ENCODE data around the gene ASTN2.

Gene ASTN2

GRCh38 chr9:116566677-116567488 lies 848.0 kb downstream of the ASTN2 start:
- WGBS, 2 donors (ENCODE audit: extremely low coverage in 2 of 2, insufficient read length in 2 of 2, insufficient replicate concordance in 1 of 2): no CpG with 5 or more reads among the region's 5 CpGs
- Histone ChIP-seq H3K23ac (ENCODE audit: low read depth, low read length, poor library complexity) (no peak overlapping the region), H2BK15ac (ENCODE audit: low read length) (no peak overlapping the region), H3K18ac (ENCODE audit: low read length) (no peak overlapping the region), H2BK5ac (ENCODE audit: low read length) (no peak overlapping the region), H3K9ac (ENCODE audit: low read depth, low read length, poor library complexity) (no peak overlapping the region), H2BK12ac (ENCODE audit: low read length) (no peak overlapping the region), H2AK5ac (ENCODE audit: low read depth, low read length) (no peak overlapping the region), H3K27me3 (ENCODE audit: control insufficient read depth in 3 of 3, insufficient read depth in 3 of 3, low read depth in 1 of 3, low read length in 3 of 3) (peaks cover 0 to 2% (median 0%) of the 10 kb centered on the region in 3 experiments), H2BK120ac (ENCODE audit: low read depth, low read length) (no peak overlapping the region), H3K9me3 (replicated peaks in 1 of 2; ENCODE audit: control insufficient read depth in 2 of 2, insufficient read depth in 1 of 2, low read depth in 1 of 2, low read length in 2 of 2) (no peaks in the 10 kb centered on the region), H3K79me1 (ENCODE audit: low read depth, low read length) (no peaks in the 10 kb centered on the region), H3K14ac (ENCODE audit: low read length) (no peak overlapping the region), H3K4ac (ENCODE audit: low read length) (no peak overlapping the region), H4K91ac (ENCODE audit: low read depth, low read length, poor library complexity) (no peak overlapping the region), H2AFZ (ENCODE audit: low read length) (no peak overlapping the region), H3K27ac (replicated peaks; ENCODE audit: low read length) (no peak overlapping the region), H3K4me1 (ENCODE audit: control insufficient read depth in 2 of 2, insufficient read depth in 1 of 2, low read depth in 1 of 2, low read length in 2 of 2) (peaks cover 3 to 6% of the 10 kb centered on the region in 2 donors), H3K36me3 (replicated peaks in 1 of 2; ENCODE audit: control insufficient read depth in 2 of 2, insufficient read depth in 2 of 2, low read length in 2 of 2) (no peaks in the 10 kb centered on the region), H3K4me2 (ENCODE audit: insufficient read depth, low read length, poor library complexity, severe bottlenecking) (no peak overlapping the region), H3K4me3 (ENCODE audit: low read length in 2 of 2) (no peak overlapping the region), H4K8ac (ENCODE audit: low read depth, low read length) (no peak overlapping the region)
- DNase-seq (ENCODE audit: low spot score): no peak

- Histone ChIP-seq H4K8ac (ENCODE audit: low read depth, low read length) (no peak overlapping the region), H2BK12ac (ENCODE audit: low read length) (no peak overlapping the region), H2BK5ac (ENCODE audit: low read length) (no peak overlapping the region), H3K4ac (ENCODE audit: low read length) (no peak overlapping the region), H3K14ac (ENCODE audit: low read length) (no peak overlapping the region), H3K79me1 (ENCODE audit: low read depth, low read length) (no peaks in the 10 kb centered on the region), H3K9ac (ENCODE audit: low read depth, low read length, poor library complexity) (no peak overlapping the region), H3K27me3 (ENCODE audit: control insufficient read depth in 3 of 3, insufficient read depth in 3 of 3, low read depth in 1 of 3, low read length in 3 of 3) (peaks cover 0 to 2% (median 0%) of the 10 kb centered on the region in 3 experiments), H3K36me3 (replicated peaks in 1 of 2; ENCODE audit: control insufficient read depth in 2 of 2, insufficient read depth in 2 of 2, low read length in 2 of 2) (no peaks in the 10 kb centered on the region), H2AFZ (ENCODE audit: low read length) (no peak overlapping the region), H3K4me1 (ENCODE audit: control insufficient read depth in 2 of 2, insufficient read depth in 1 of 2, low read depth in 1 of 2, low read length in 2 of 2) (no peaks in the 10 kb centered on the region), H3K4me2 (ENCODE audit: insufficient read depth, low read length, poor library complexity, severe bottlenecking) (no peak overlapping the region), H3K9me3 (replicated peaks in 1 of 2; ENCODE audit: control insufficient read depth in 2 of 2, insufficient read depth in 1 of 2, low read depth in 1 of 2, low read length in 2 of 2) (no peaks in the 10 kb centered on the region), H4K91ac (ENCODE audit: low read depth, low read length, poor library complexity) (no peak overlapping the region), H2BK15ac (ENCODE audit: low read length) (no peak overlapping the region), H3K23ac (ENCODE audit: low read depth, low read length, poor library complexity) (no peak overlapping the region), H3K18ac (ENCODE audit: low read length) (no peak overlapping the region), H3K27ac (replicated peaks; ENCODE audit: low read length) (no peak overlapping the region), H2BK120ac (ENCODE audit: low read depth, low read length) (no peak overlapping the region), H2AK5ac (ENCODE audit: low read depth, low read length) (no peak overlapping the region), H3K4me3 (ENCODE audit: low read length in 2 of 2) (no peak overlapping the region)
- no peak for DNase-seq (ENCODE audit: low spot score)
Measured at GRCh38 chr9:116565986-116566385, 848.9 kb downstream of the ASTN2 start.

GRCh38 chr9:116564266-116564793 lies 850.5 kb downstream of the ASTN2 start:
- no peak for DNase-seq (ENCODE audit: low spot score)
- Histone ChIP-seq H3K4me3 (ENCODE audit: low read length in 2 of 2) (no peak overlapping the region), H3K4ac (ENCODE audit: low read length) (no peak overlapping the region), H3K36me3 (replicated peaks in 1 of 2; ENCODE audit: control insufficient read depth in 2 of 2, insufficient read depth in 2 of 2, low read length in 2 of 2) (no peaks in the 10 kb centered on the region), H2BK12ac (ENCODE audit: low read length) (no peak overlapping the region), H3K79me1 (ENCODE audit: low read depth, low read length) (no peaks in the 10 kb centered on the region), H3K9me3 (replicated peaks in 1 of 2; ENCODE audit: control insufficient read depth in 2 of 2, insufficient read depth in 1 of 2, low read depth in 1 of 2, low read length in 2 of 2) (no peaks in the 10 kb centered on the region), H3K27me3 (ENCODE audit: control insufficient read depth in 3 of 3, insufficient read depth in 3 of 3, low read depth in 1 of 3, low read length in 3 of 3) (no peaks in the 10 kb centered on the region), H3K18ac (ENCODE audit: low read length) (no peak overlapping the region), H3K23ac (ENCODE audit: low read depth, low read length, poor library complexity) (no peak overlapping the region), H3K14ac (ENCODE audit: low read length) (no peak overlapping the region), H3K4me1 (ENCODE audit: control insufficient read depth in 2 of 2, insufficient read depth in 1 of 2, low read depth in 1 of 2, low read length in 2 of 2) (no peaks in the 10 kb centered on the region), H2BK15ac (ENCODE audit: low read length) (no peak overlapping the region), H3K27ac (replicated peaks; ENCODE audit: low read length) (no peak overlapping the region), H4K91ac (ENCODE audit: low read depth, low read length, poor library complexity) (no peak overlapping the region), H2BK5ac (ENCODE audit: low read length) (no peak overlapping the region), H2BK120ac (ENCODE audit: low read depth, low read length) (no peak overlapping the region), H3K4me2 (ENCODE audit: insufficient read depth, low read length, poor library complexity, severe bottlenecking) (no peak overlapping the region), H2AK5ac (ENCODE audit: low read depth, low read length) (no peak overlapping the region), H2AFZ (ENCODE audit: low read length) (no peak overlapping the region), H3K9ac (ENCODE audit: low read depth, low read length, poor library complexity) (no peak overlapping the region), H4K8ac (ENCODE audit: low read depth, low read length) (no peak overlapping the region)
- WGBS, 2 donors (ENCODE audit: extremely low coverage in 2 of 2, insufficient read length in 2 of 2, insufficient replicate concordance in 1 of 2): no CpG with 5 or more reads among the region's 3 CpGs

GRCh38 chr9:116558818-116559540 lies 855.9 kb downstream of the ASTN2 start:
- no peak overlapping the region for H2BK15ac ChIP-seq (ENCODE audit: low read length)
- WGBS, 2 donors (ENCODE audit: extremely low coverage in 2 of 2, insufficient read length in 2 of 2, insufficient replicate concordance in 1 of 2): no CpG with 5 or more reads among the region's 5 CpGs
- no peak overlapping the region for H3K23ac ChIP-seq (ENCODE audit: low read depth, low read length, poor library complexity)
- peaks cover 0 to 3% of the 10 kb centered on the region in 2 donors for H3K4me1 ChIP-seq (ENCODE audit: control insufficient read depth in 2 of 2, insufficient read depth in 1 of 2, low read depth in 1 of 2, low read length in 2 of 2)
- H3K4ac ChIP-seq (ENCODE audit: low read length): no peak overlapping the region
- no peaks in the 10 kb centered on the region for H3K9me3 ChIP-seq (replicated peaks in 1 of 2; ENCODE audit: control insufficient read depth in 2 of 2, insufficient read depth in 1 of 2, low read depth in 1 of 2, low read length in 2 of 2)
- H3K27ac ChIP-seq (replicated peaks; ENCODE audit: low read length): no peak overlapping the region
- H2BK12ac ChIP-seq (ENCODE audit: low read length): no peak overlapping the region
- H4K91ac ChIP-seq (ENCODE audit: low read depth, low read length, poor library complexity): no peak overlapping the region
- H4K8ac ChIP-seq (ENCODE audit: low read depth, low read length): no peak overlapping the region
- no peak overlapping the region for H3K14ac ChIP-seq (ENCODE audit: low read length)
- no peaks in the 10 kb centered on the region for H3K36me3 ChIP-seq (replicated peaks in 1 of 2; ENCODE audit: control insufficient read depth in 2 of 2, insufficient read depth in 2 of 2, low read length in 2 of 2)
- no peak for DNase-seq (ENCODE audit: low spot score)
- no peak overlapping the region for H3K18ac ChIP-seq (ENCODE audit: low read length)
- no peaks in the 10 kb centered on the region for H3K27me3 ChIP-seq (ENCODE audit: control insufficient read depth in 3 of 3, insufficient read depth in 3 of 3, low read depth in 1 of 3, low read length in 3 of 3)
- no peak overlapping the region for H3K4me3 ChIP-seq (ENCODE audit: low read length in 2 of 2)
- no peak overlapping the region for H3K4me2 ChIP-seq (ENCODE audit: insufficient read depth, low read length, poor library complexity, severe bottlenecking)
- no peak overlapping the region for H3K9ac ChIP-seq (ENCODE audit: low read depth, low read length, poor library complexity)
- H2BK5ac ChIP-seq (ENCODE audit: low read length): no peak overlapping the region
- H2AFZ ChIP-seq (ENCODE audit: low read length): no peak overlapping the region
- H3K79me1 ChIP-seq (ENCODE audit: low read depth, low read length): no peaks in the 10 kb centered on the region
- H2BK120ac ChIP-seq (ENCODE audit: low read depth, low read length): no peak overlapping the region
- no peak overlapping the region for H2AK5ac ChIP-seq (ENCODE audit: low read depth, low read length)
